Stimulated activated CD8-positive, alpha-beta memory T cell treated with anti-CD3 and anti-CD28 coated beads, Interleukin-7, amount 100 ng/mL, for 24 hours (primary cell): Measurements from ENCODE around the gene PPIA.
"Not testable (repeated sequence)": the region's sequence is repeated elsewhere in the genome, so short reads cannot be mapped to it uniquely, and the experiment has no call there.

Experiments
- DNase-seq: peaks from one replicate; pipeline ENCODE4 v3.0.0-alpha.2; 2020; ENCODE audit warnings: low read depth

Gene PPIA

DNA sequence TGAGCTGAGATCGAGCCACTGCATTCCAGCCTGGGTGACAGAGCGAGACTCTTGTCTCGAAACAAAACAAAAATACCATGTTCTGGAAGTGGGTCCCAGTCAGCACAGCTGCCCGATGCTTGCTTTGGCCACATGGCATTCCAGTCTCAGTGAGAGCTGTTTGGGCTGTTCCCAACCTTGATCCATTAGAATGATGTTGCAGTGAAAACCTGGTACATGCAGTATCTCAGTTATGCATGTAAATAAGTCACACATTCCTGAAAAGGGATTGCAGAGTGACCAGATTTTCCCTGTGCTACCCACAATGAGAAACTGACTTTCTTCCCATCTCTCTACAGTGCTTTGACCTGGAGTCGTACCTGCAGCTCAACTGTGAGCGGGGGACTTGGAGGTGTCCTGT, 32.4 kb upstream of the PPIA start:
- DNase-seq: no peak

DNA sequence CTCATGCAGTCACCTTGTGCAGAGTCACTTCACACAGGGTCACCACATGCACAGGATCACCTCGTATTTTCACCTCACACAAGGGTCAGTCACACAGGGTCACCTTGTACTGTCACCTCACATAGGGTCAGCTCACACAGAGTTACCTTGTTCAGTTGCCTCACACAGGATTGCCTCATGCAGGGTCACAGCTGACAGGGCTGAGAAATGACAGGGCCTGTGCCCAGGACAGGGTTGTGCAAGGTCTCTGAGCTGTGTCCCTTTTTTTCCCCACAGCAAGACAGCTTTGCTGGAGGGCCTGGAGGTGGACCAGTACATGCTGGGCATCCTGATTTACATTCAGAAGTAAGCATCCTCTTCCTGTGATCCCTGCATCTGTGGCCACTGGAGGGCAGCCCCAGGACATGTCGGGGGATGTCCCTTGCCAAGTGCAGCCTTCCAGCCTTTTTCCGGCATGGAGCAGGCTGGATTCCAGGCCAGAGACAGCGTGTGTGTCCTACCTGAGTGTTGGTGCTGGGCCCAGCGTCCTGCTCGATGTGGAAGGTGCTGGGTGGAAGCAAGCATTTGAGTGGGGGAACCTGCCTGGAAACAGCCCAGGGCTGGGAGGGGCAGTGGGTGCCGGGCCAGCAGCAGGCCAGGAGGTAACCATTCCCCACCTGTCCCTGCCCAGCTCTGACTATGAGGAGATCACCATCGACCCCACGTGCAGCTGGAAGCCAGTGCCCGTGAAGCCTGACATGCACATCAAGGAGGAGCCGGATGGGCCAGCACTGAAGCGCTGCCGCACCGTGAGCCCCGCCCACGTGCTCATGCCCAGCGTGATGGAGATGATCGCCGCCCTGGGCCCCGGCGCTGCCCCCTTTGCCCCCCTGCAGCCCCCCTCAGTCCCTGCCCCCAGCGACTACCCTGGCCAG, 31.6 kb upstream of the PPIA start:
- DNase-seq: no peak

DNA sequence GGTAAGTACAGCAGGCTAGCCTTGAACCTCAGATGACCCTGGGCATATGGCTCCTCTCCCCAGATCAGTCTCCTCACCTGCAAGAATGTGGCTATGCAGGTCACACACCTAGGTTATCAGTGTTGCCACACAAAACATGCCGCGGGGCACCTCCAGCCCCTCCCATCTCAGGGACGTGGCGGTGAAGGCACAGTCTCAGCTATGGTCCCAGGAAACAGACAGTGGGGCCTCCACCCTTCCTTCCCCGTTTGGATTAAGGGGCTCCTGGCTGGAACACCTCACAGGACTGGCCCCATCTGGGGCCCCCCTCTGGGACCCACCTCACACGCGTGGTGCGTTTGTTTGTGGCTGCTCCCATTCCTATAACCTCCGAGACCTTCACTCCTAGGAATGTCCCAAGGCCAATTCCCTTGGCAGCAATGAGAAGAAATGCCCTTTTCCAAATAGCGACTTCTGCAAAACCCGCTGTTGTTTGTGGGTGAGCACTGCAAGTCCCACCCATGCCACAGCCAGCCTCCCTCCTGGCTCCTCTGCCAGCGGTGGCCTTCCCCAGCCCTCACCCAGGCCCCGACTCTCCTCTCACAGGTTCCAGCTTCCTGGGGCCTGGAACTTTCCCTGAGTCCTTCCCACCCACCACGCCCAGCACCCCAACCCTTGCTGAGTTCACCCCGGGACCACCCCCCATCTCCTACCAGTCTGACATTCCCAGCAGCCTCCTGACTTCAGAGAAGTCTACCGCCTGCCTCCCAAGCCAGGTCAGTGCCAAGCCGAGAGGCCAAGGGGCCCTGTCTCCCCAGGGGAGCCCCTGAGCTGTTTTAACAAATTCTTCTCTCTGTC, 30.7 kb upstream of the PPIA start:
- no peak for DNase-seq

DNA sequence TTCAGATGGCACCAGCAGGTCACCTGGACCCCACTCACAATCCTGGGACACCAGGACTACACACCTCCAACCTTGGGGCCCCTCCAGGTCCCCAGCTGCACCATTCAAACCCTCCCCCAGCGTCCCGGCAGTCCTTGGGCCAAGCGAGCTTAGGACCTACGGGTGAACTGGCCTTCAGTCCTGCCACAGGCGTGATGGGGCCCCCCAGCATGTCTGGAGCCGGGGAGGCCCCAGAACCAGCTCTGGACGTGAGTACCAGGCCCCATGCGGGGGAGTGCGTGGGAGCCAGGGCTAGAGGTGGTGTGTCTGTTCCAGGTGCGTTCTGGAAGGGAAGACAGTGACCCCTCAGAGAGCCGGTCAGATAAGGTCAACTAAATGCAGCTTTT, 30.1 kb upstream of the PPIA start:
- no peak for DNase-seq

DNA sequence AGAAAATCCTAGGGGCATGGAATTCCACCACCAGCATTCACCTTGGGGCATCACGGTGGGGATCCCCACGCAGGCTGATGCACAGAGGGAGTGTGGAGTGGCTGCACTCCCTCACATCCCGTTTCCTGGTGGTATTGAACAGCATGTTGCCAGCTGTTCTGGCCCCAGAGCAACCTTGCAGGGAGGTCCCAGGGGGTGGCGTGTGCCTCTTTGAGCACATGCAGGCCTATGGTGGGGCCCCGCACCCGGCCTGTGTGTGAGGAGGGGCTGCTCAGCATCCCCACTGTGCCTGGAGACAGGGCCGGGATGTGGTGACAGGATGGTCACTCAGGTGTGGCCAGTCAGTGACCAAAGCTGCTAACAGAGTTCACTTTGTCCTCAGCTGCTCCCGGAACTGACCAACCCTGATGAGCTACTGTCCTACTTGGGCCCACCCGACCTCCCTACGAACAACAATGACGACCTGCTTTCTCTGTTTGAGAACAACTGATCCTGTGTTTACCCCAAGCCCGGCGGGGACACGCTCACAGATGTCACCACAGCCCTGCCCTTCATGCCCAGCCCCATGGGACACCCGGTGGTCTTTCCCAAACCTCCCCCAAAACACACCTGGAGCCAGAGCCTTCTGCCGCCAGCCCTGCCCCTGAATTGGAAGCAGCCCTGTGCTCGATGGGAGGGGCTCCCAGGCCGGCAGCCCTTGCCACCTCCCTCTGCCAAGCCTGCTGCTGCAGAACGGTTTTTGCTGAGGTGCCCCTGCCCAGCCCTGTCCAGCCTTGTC, 29.2 kb upstream of the PPIA start:
- DNase-seq: no peak

DNA sequence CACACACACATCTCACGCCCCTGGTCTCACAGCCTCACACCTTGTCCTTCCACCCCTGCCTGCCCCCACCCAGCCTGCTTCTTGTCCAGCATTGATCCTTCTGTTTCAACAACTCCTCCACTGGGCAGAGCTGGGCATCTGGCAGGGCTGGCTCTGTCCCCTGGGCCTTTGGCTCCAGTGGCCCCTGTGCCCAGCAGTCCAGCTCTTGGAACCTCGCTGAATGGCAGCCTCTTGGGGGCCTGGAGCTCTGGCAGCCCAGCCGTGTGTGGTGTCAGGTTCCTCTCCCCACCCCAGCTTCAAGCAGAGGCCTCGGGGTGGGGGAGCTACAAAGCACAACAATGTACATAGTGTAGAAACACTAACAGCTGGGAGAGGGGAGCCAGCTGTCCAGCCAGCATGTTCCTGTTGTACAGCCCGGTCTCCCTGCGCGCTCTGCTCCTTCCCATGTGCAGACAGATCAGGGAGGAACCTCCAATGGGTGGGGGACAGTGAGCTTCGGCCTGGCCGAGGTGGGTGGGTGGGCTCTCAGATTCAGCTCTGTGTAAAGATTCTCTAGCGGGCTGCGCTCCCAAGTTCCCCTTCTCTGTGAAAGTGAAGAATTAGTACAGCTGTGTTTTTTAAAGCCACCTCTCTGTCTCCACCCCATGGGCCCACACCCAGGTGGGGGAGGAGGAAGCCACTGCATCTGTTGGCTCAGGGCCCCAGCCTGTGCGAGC, 28.4 kb upstream of the PPIA start:
- no peak for DNase-seq

DNA sequence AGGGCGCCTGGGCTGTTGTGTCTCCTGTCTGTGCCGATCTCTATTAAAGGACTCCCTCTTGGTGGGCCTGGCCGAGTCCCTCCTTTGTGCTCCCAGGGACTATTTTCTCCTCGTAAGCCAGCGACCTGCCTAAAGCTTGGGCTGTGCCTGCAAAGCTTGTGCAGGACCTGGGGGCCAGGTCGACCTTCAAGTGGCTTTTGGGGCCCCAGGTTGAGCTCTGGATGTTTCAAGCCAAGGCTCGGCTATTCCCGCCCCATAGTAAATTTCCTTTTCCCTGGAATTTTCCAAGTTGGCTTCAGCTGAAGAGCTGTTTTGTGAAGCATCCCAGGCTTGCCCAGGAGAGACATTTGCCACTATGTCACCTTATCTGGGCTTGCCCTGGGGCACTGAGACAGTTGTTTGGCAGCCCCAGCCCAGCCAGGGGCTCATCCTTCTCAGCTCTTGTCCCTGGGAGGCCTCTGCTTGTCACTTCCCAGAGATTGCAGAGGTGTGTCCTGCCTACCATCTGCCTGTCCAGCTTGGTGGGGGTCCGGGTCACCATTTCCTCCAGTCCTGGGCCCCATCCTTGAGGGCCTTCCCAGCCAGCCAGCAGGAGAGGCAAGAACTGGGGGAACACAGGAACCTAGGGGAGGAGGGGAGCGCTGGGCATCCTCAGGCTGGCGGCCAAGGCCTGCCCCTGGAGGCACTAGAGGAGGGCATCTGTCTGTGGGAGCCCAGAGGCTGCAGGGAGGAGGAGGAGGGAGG, 27.7 kb upstream of the PPIA start:
- DNase-seq: no peak

DNA sequence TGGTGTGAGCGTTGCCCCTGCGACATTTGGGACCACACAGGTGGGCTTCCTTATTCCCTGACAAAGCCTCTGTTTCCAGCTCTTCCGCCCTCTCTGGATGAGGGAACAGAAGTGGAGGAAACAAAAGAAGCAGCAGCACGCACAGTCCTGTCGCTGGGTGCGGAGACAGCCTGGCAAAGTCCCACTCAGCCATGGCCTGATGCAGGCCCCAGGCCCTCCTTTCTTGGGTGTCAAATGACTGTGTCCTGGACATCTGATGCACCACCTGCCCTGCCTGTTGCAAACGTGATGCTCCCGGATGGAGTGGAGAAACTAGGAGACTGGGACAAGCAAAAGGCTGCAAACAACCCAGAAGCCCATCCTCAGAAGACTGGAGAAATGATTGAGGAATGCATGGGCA, 27.1 kb upstream of the PPIA start:
- no peak for DNase-seq

DNA sequence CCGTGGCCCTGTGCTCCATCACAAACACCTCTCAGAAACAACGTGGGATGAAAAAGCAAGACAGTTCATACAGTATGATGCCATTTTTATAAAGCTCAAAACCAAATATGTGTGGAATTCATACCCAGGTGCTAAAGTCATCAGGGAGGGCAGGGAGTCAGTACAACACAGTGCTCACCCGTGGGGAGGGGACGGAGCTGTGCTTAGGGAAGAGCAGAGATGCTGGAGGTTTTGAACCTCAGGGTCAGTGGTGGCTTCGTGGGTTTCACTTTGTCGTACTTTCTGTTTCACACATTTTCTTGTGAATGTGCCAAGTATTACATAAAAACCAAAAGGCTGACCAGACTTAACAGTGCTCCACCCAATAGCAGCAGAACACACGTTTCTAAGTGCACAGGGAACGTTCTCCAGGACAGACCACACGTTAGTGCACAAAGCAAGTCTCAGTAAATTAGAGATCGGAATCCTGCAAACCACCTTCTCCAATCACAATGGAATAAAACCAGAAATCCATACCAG, 26.6 kb upstream of the PPIA start:
- DNase-seq: no peak

DNA sequence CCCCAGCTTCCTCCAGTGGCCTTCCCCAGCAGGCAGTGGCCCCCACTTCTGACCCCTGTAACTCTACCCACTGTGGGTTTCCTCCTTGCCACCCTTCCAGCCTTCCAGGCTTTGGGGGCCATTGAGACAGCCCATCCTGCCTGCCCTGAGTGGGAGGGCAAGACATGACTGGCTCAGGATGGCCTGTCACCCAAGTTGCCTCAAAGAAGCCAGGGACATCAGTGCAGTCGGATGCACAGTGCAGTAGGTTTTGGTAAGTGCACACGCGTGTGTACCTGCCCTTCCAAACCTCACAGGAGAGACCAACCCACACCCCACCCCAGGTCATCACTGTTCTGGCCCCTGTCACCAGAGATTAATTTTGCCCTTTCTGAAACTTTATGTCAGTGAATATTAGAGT, 25.1 kb upstream of the PPIA start:
- no peak for DNase-seq

DNA sequence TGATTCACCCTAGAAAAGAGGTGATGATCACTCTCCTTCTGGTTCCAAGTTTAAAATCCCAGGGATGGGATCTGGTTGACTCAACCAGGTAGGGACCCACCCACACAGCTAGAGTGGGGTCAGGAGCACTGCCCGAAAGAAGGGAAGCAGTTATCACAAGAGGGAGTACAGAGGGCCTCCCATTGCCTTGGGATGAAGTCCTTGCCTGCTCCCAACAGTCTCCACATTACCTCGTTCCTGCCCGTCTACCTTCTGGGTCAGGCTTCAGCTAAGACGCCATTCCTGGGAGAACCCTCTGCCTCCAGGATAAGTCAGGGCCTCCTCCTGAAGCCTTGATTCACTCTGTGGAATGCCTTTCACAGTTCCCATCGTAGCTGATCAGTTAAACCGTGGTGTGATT, 24.0 kb upstream of the PPIA start:
- DNase-seq: no peak

DNA sequence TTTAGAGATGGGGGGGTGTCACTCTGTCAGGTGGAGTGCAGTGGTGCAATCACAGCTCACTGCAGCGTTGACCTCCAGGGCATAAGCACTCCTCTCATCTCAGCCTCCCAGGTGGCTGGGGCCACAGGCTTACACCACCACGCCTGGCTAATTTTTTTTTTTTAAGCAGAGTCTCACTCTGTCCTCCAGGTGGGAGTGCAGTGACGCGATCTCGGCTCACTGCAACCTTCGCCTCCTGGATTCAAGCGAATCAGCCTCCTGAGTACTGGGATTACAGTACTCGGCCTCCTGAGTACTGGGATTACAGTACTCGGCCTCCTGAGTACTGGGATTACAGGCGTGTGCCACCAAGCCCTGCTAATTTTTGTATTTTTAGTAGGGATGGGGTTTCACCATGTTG, 23.6 kb upstream of the PPIA start:
- no peak for DNase-seq

DNA sequence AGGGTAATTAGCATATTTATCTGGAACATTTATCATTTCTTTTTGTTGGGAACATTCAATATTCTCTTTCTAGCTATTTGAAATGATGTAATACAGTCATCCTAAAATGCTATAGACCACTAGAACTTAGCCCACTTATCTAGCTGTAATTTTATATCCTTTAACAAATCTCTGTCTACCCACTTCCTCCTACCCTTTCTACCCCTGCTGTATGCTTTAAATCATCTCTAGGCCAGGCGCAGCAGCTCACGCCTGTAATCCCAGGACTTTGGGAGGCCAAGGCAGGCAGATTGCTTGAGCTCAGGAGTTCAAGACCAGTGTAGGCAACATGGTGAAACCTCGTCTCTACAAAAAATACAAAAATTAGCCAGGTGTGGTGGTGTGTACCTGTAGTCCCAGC, 22.0 kb upstream of the PPIA start:
- not testable (repeated sequence) for DNase-seq

DNA sequence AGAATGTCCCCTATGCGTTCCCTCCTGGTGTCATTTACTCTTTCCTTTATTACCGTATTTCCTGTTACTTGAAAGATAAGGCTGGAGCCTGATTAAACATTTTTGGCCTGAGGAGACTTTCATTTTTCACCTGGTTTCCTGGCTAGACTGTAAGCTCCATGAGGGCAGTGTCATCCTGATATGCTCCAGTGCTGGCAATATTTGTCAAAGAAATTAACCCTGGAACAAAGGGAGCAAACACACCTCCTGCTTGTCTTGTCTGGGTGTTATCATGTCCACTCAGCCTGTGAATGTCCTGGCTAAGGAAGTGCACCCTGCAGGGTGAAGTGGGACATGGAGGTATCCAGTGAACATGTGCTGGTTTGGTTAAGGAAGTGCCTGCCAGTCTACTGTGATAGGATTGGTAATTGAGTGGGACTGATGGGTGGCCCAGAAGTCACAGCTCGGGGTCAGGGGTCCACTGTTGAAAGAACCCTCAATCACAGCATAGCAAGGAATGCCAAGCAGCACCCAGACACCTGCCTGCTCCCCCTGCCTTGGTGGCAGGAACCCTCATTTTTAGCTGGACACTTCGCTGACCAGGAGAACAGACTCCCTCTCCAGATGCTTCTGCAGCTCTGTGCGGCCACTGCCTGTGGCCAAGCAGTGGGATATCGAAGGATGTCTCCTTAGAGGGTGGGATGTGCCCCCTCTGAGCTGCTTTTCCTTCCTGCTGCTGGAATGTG, 20.9 kb upstream of the PPIA start:
- DNase-seq: no peak

DNA sequence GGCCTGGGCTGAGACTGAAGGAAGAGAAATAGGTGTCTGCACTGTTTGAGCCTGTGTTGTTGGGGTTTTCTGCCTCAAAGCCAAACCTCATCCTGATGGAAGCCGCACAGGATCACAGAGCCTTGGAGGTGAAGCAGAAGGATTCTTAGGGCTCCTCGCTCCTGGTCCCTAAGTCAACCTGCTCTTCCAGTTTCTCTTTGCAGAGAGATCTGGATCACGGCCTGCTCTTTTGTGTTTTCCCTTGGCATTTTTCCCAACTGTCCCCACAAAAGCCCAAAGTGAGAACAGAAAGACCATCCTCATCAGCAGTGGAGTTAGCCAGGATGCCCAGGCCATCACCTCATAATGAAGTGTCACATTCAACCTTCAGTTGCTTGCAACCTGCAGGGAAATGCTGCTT, 20.3 kb upstream of the PPIA start:
- DNase-seq: no peak

DNA sequence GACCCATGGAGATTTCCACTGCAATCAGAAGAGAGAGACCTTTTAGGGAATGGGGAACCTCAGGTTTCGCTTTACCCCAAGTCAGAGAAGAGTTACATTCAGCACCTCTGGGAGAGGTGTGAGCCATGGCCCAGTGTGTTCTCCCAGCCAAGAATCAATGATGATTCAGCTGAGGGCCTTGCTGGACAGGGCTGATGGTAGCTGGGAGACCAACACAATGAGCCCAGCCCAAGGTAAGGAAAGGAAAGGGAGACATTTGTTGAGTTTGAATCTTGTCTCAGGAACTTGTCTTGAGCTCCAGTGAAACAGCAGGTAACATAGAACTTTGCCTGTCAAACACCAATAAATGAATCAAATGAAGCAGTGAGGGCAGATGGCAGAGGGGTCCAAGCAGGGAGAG, 14.0 kb upstream of the PPIA start:
- no peak for DNase-seq

DNA sequence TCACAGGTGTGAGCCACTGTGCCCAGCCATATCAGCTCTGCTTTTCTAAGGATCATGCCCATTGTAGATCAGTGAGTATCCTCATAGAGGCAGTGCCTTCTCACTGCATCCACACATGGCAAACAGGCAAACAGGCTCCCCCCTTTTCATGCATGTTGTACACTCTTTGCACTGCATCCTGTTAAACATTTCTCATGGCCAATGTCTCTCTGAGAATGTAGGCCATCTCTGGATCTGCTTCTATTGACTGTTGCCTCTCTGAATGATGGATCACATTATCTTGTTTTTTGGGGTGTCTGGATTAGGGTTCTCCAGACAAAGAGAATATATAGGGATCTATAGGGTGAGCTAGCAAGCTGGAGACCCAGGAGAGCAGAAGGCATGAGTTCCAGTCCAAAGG, 13.1 kb upstream of the PPIA start:
- no peak for DNase-seq

DNA sequence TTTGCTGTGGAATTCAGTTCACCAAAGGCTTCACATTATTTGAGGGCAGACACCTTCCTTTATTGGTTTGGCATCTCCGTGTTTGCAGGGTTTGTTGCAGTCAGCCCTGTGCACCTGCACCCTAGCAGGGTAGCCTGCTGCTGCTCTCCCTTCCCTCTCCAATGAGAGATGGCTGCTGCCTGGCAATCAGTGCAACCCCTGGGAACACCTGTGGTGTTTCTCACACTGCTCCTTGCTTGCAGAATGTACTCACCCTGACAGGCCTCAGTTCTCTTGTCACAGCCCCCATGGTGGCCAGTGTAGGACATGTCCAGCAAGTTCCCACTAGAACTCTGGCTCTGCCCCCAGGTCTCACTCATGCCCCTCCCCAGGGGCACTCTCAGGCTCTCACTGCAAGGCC, 12.1 kb upstream of the PPIA start:
- no peak for DNase-seq

DNA sequence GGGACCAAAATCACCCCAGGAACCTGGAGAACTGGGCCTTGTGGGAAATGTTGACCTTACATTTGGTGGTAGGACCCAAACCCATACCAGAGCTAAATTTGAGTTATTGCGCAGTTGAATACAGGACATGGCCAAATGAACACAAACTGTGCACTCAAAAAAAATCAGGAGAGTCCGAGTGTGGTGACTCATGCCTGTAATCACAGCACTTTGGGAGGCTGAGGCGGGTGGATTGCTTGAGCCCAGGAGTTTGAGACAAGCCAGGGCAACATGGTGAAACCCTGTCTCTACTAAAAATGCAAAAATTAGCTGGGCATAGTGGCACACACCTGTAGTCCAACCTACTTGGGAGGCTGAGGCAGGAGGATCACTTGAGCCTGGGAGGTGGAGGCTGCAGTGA, 11.3 kb upstream of the PPIA start:
- DNase-seq: not testable (repeated sequence)

DNA sequence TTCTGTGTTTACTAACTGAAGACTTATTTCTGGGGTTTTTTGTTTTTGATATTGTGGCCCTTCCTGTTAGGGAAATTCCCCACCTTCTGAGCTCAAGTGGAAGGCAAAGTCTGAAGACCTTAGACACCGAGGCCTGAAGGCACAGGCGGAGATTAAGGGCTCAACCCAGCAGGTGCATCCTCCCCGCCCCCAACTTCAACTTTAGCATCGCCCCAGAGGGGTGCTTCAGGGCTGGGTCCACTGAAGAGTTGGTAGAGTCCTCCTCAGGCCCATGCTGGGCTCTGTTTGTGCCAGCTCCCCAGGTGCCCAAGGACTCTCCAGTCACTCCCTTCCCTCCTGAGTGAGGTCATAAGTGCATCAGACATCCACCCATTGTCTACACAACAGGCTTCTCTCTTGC, 9.4 kb upstream of the PPIA start:
- no peak for DNase-seq
